Measurements from ENCODE around the gene MAP6. TPM values are rescaled to one million over a fixed set of nuclear protein-coding genes. Genes with fewer than 3 reads are reported as not detected.

Gene MAP6
- total RNA-seq, 1 donor from 2014 or later = 6.0 TPM

DNA sequence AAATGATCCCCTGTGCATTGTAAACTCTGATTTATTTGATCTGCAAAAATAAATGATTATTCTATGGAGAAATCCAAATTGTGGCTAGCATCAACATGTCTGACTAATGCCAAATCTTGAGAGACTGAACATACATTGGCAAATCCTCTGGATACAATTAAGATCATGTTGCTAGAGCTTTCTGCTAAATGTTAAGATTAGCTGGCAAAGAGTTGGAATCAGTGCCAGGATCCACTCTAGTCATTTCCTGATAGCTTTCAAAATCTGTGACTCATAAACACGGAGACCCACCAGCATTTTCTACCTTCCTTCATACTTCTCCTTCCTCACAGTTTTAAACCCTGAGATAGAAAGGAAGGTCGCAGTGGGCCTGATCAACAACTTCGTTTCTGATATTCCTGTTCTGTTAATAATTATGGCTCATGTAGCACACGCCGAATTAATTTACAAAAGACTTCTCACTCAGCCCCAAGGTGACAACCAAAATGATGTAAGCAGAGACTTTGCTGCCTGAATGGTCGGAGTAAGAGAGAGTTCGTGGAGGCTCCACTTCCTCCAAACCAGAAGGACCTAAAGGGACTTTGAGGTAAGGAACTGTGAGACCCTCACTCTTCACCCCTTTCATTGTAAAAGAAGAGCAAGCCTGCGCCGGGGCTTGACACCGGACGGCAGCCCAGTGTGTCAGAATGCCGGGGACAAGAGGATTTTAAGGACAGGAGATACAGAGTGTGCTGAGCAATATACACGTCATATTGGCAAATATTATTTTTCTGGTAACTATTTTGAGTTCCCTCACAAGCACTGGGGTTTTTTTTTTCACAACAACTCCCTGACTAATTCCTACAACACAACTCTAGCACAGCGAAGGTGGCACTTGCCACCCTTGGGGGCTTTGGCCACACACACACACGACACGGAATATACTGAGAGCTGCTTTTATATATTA is 64.8 kb downstream of the MAP6 start:
- H3K27me3 Mint-ChIP-seq = peaks cover 33% of the 10 kb centered on the region
- peaks cover 7% of the 10 kb centered on the region for H3K4me1 Mint-ChIP-seq (ENCODE audit: low read depth)
- no peaks in the 10 kb centered on the region for H3K36me3 Mint-ChIP-seq (ENCODE audit: insufficient read depth)
- DNase-seq (ENCODE audit: low spot score, unreplicated experiment) = no peak
- H3K27ac Mint-ChIP-seq = no peak overlapping the region
- no peaks in the 10 kb centered on the region for H3K9me3 Mint-ChIP-seq (ENCODE audit: low read depth)
- TF ChIP-seq, protein P1, sequence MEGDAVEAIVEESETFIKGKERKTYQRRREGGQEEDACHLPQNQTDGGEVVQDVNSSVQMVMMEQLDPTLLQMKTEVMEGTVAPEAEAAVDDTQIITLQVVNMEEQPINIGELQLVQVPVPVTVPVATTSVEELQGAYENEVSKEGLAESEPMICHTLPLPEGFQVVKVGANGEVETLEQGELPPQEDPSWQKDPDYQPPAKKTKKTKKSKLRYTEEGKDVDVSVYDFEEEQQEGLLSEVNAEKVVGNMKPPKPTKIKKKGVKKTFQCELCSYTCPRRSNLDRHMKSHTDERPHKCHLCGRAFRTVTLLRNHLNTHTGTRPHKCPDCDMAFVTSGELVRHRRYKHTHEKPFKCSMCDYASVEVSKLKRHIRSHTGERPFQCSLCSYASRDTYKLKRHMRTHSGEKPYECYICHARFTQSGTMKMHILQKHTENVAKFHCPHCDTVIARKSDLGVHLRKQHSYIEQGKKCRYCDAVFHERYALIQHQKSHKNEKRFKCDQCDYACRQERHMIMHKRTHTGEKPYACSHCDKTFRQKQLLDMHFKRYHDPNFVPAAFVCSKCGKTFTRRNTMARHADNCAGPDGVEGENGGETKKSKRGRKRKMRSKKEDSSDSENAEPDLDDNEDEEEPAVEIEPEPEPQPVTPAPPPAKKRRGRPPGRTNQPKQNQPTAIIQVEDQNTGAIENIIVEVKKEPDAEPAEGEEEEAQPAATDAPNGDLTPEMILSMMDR (IDR thresholded peaks at IDR 0.05; ENCODE audit: unreplicated experiment) = no peak
- H3K4me3 Mint-ChIP-seq (ENCODE audit: low read depth) = no peak overlapping the region

DNA sequence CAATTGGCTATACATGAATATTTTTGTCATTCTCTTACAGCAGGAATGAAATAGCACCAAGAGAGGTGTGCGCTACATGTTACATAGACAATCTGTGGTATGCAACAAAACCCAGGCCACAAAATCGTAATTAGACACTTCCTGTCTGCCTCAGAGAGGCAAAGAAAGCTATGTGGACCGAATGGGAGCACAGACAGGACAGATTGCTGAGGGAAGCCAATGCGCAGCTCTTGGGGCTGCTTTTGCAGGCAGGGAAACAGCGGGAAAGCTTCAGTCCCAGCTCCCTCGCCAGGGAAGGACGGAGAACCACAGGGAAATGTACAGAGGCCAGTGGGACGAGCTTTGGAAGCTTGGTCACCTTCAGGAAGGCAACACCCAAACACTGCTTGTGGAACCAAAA is 65.9 kb downstream of the MAP6 start:
- Mint-ChIP-seq H3K4me1 (ENCODE audit: low read depth) (peaks cover 7% of the 10 kb centered on the region), H3K27ac (no peak overlapping the region), H3K4me3 (ENCODE audit: low read depth) (no peak overlapping the region), H3K36me3 (ENCODE audit: insufficient read depth) (no peaks in the 10 kb centered on the region), H3K27me3 (peaks cover 33% of the 10 kb centered on the region), H3K9me3 (ENCODE audit: low read depth) (no peaks in the 10 kb centered on the region)
- DNase-seq (ENCODE audit: low spot score, unreplicated experiment) = no peak
- TF ChIP-seq, protein P1 (IDR thresholded peaks at IDR 0.05; ENCODE audit: unreplicated experiment) = no peak

DNA sequence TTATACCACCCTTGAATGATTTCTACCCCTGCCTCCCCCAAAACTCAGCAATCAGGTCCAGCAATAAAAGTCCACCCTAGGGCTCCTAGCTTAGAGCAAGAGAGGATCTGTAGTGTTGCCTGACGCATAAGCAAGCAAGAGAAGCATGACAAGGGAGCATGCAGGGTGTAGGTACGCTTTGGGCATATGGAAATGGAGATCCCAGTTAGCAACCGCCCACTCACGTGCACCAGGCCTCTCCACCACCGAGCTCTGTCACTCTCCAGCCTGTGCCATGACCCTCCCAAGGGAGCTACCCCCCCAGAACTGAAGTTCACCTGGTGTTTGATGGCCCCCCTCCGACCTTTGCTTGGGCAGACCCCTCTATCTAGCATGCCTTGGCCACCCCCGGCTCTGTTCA is 67.3 kb downstream of the MAP6 start:
- no peak for DNase-seq (ENCODE audit: low spot score, unreplicated experiment)
- no peak overlapping the region for H3K27ac Mint-ChIP-seq
- no peak overlapping the region for H3K4me3 Mint-ChIP-seq (ENCODE audit: low read depth)
- no peaks in the 10 kb centered on the region for H3K9me3 Mint-ChIP-seq (ENCODE audit: low read depth)
- TF ChIP-seq, protein P1 (IDR thresholded peaks at IDR 0.05; ENCODE audit: unreplicated experiment) = no peak
- peaks cover 7% of the 10 kb centered on the region for H3K4me1 Mint-ChIP-seq (ENCODE audit: low read depth)
- H3K27me3 Mint-ChIP-seq = peaks cover 24% of the 10 kb centered on the region
- H3K36me3 Mint-ChIP-seq (ENCODE audit: insufficient read depth) = no peaks in the 10 kb centered on the region

DNA sequence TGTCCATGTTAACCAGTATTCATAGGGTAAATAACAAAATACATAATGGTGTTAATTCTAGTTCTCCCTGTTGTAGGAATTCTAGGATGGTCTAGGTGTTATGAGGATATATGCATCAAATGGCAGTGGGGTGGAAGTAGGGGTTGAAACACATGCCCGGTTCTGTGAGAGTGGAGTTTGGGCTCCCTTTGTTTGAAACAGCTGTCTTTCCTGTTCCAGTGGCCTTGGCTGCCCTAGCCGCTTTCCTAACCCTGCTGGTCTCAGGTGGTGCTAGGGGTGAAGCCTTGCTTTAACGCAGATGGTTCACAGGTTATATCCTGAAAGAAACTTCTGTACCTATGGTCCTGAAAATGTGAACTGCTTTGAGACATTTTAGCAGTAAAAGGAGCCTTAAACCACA is 68.5 kb downstream of the MAP6 start:
- H3K27ac Mint-ChIP-seq = no peak overlapping the region

DNA sequence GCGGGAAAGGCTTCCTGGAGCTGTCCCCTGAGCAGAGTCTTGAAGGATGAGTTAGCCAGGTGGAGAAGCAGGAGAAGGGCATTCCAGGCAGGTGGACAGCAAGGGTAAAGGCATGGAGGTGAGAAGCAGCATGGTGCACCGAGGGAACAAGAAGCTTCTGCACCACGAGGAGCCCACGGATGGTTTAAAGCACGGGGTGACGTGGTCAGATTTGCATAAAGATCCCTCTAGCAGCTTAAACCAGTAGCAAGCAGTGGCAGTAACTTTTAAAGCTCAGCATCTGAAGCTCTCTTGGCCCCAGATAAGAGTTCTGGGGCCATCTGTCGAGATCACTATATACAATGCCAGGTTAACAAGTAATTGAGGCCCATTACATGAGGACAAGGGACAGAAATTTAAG is 69.9 kb downstream of the MAP6 start:
- Mint-ChIP-seq H3K9me3 (ENCODE audit: low read depth) (no peaks in the 10 kb centered on the region), H3K27me3 (peaks cover 15% of the 10 kb centered on the region), H3K4me3 (ENCODE audit: low read depth) (no peak overlapping the region), H3K27ac (no peak overlapping the region), H3K36me3 (ENCODE audit: insufficient read depth) (no peaks in the 10 kb centered on the region), H3K4me1 (ENCODE audit: low read depth) (peaks cover 10% of the 10 kb centered on the region)
- TF ChIP-seq, protein P1 (IDR thresholded peaks at IDR 0.05; ENCODE audit: unreplicated experiment) = no peak
- DNase-seq (ENCODE audit: low spot score, unreplicated experiment) = no peak

More for the DNA sequence above, 68.5 kb downstream of the MAP6 start:
- TF ChIP-seq, protein P1 (IDR thresholded peaks at IDR 0.05; ENCODE audit: unreplicated experiment) = no peak
- H3K27me3 Mint-ChIP-seq = peaks cover 25% of the 10 kb centered on the region
- H3K4me3 Mint-ChIP-seq (ENCODE audit: low read depth) = no peak overlapping the region
- H3K4me1 Mint-ChIP-seq (ENCODE audit: low read depth) = peaks cover 7% of the 10 kb centered on the region
- H3K36me3 Mint-ChIP-seq (ENCODE audit: insufficient read depth) = no peaks in the 10 kb centered on the region
- no peak for DNase-seq (ENCODE audit: low spot score, unreplicated experiment)
- H3K9me3 Mint-ChIP-seq (ENCODE audit: low read depth) = no peaks in the 10 kb centered on the region
